MM.1S (cell line): Measurements from ENCODE around the gene NEDD4L.

Experiments
- EZH2 ChIP-seq: fragments of 300-600 bp; sonication (generic); optimal IDR thresholded peaks from 2 replicates; pipeline ENCODE3; 2017; ENCODE audit warnings: low read depth, mild to moderate bottlenecking, antibody characterized with exemption, low read length, mixed read lengths
- TF ChIP-seq, protein P1 (sequence below): fragments of 300-600 bp; sonication (generic); IDR thresholded peaks from 2 replicates; pipeline ENCODE4 v1.5.1; 2016; ENCODE audit warnings: antibody characterized with exemption, low read length, mixed read lengths

DNA sequence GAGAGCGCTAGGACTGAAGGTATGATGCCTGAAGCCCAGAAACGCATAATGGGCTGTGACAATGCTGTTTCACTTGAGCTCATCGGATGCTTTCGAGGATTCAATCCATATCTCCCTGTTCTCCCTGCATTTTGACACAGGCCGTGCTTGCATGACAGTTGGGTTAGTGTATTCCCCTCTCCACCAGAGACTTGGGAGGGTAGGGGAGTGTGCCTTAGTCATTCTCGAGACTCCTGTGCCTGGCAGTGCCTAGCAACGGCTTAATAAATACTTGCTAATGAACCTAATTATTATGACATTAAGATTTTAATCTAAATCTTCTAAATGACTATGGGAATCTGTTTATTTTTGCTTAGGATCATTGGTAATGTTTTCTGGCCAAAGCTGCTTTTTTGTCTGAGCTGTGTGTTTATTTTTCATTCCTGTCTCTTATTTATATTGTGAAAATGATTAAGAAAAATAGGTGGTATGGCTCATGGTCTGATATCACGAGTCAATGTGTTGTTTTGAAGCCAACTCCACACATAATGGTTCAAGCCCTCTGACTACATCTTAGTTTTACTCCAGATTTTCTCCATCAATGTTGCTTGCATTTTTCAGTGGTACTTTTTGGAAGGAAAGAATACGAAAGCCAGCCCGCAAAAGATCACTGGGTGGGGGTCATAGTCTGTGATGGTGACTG is 61.3 kb downstream of the NEDD4L start:
- no peak for TF ChIP-seq EZH2
- TF ChIP-seq, protein P1, sequence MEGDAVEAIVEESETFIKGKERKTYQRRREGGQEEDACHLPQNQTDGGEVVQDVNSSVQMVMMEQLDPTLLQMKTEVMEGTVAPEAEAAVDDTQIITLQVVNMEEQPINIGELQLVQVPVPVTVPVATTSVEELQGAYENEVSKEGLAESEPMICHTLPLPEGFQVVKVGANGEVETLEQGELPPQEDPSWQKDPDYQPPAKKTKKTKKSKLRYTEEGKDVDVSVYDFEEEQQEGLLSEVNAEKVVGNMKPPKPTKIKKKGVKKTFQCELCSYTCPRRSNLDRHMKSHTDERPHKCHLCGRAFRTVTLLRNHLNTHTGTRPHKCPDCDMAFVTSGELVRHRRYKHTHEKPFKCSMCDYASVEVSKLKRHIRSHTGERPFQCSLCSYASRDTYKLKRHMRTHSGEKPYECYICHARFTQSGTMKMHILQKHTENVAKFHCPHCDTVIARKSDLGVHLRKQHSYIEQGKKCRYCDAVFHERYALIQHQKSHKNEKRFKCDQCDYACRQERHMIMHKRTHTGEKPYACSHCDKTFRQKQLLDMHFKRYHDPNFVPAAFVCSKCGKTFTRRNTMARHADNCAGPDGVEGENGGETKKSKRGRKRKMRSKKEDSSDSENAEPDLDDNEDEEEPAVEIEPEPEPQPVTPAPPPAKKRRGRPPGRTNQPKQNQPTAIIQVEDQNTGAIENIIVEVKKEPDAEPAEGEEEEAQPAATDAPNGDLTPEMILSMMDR = no peak
